GM21619 (cell line): Measurements from ENCODE around the gene TIAM1.

ENCODE experiments used
- ATAC-seq: cut with Tn5 transposase; IDR thresholded peaks from one replicate; pipeline ENCODE4 v1.9.1; 2021; ENCODE audit not compliant: unreplicated experiment

TIAM1 gene, protein sequence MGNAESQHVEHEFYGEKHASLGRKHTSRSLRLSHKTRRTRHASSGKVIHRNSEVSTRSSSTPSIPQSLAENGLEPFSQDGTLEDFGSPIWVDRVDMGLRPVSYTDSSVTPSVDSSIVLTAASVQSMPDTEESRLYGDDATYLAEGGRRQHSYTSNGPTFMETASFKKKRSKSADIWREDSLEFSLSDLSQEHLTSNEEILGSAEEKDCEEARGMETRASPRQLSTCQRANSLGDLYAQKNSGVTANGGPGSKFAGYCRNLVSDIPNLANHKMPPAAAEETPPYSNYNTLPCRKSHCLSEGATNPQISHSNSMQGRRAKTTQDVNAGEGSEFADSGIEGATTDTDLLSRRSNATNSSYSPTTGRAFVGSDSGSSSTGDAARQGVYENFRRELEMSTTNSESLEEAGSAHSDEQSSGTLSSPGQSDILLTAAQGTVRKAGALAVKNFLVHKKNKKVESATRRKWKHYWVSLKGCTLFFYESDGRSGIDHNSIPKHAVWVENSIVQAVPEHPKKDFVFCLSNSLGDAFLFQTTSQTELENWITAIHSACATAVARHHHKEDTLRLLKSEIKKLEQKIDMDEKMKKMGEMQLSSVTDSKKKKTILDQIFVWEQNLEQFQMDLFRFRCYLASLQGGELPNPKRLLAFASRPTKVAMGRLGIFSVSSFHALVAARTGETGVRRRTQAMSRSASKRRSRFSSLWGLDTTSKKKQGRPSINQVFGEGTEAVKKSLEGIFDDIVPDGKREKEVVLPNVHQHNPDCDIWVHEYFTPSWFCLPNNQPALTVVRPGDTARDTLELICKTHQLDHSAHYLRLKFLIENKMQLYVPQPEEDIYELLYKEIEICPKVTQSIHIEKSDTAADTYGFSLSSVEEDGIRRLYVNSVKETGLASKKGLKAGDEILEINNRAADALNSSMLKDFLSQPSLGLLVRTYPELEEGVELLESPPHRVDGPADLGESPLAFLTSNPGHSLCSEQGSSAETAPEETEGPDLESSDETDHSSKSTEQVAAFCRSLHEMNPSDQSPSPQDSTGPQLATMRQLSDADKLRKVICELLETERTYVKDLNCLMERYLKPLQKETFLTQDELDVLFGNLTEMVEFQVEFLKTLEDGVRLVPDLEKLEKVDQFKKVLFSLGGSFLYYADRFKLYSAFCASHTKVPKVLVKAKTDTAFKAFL (N-terminal part only)

GRCh38 chr21:31343680-31344480 is at the start of gene TIAM1:
TSS of gene TIAM1 (minus strand) at chr21:31344261. CDS start at chr21:31266972, 77,289 bp downstream.
- peak; percentile 51 for ATAC-seq

- no peak for ATAC-seq
Measured at GRCh38 chr21:31387560-31388186, 43.6 kb upstream of the TIAM1 start.

GRCh38 chr21:31386006-31386405 is 41.9 kb upstream of the TIAM1 start:
- ATAC-seq: no peak

GRCh38 chr21:31383770-31384169 is 39.7 kb upstream of the TIAM1 start:
- ATAC-seq: no peak

- ATAC-seq: no peak
Measured at GRCh38 chr21:31382060-31382459, 38.0 kb upstream of the TIAM1 start.

- no peak for ATAC-seq
Measured at GRCh38 chr21:31376301-31376700, 32.2 kb upstream of the TIAM1 start.

DNA sequence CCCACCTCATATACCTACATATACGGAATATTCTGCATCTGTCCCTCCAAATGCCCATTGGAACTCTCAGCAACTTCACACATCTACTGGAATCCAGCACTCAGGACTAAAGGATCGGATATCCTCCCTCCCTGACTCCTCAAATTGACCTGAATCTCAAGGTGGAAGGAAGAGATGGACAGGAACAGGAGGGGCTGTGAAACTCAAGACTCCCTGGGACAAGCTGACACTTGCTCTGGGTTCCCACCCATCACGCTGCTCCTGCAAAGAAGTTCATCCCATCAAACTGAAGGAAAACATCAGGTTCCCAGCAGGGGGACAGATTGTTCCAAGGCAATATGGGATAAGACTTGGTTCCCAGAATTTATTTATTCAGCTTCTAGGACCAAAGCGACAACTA is 30.3 kb upstream of the TIAM1 start:
- ATAC-seq: no peak

DNA sequence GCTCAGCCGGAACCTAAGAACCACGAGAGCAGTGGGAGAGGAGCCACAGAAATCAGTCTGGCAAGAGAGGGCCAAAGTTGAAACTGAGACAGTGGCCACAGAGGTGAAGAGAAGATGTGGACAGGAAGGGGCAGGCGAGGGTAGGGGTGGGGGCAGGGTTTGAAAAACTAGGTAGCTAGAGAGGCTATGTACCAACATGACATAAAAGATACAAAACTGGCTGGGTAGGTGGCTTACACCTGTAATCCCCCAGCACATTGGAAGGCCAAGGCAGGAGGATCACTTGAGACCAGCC is 28.4 kb upstream of the TIAM1 start:
- ATAC-seq: no peak

- no peak for ATAC-seq
Measured at GRCh38 chr21:31371715-31372470, 27.8 kb upstream of the TIAM1 start.

- no peak for ATAC-seq
Measured at GRCh38 chr21:31370893-31371544, 27.0 kb upstream of the TIAM1 start.

GRCh38 chr21:31370281-31370892 is 26.3 kb upstream of the TIAM1 start:
- no peak for ATAC-seq

GRCh38 chr21:31368361-31368760 is 24.3 kb upstream of the TIAM1 start:
- ATAC-seq: no peak

DNA sequence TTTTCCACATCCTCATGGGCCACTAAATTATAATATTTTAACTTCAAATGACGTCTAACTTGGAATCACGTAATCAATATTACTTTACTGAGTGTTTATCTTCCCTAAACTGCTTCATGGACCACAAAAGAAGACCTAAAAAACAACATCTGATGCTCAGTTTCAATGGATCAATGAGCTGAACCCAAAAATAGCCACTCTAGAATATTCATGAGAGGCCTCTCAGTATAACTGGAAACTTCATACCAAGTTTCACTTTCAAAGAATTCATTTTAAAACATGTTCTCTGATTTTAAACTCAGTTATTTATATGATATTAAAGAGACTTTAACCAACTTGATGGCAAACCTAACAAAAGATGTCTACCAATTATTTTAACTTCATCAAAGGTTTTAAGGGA is 23.7 kb upstream of the TIAM1 start:
- no peak for ATAC-seq

- no peak for ATAC-seq
Measured at GRCh38 chr21:31366825-31367224, 22.8 kb upstream of the TIAM1 start.

DNA sequence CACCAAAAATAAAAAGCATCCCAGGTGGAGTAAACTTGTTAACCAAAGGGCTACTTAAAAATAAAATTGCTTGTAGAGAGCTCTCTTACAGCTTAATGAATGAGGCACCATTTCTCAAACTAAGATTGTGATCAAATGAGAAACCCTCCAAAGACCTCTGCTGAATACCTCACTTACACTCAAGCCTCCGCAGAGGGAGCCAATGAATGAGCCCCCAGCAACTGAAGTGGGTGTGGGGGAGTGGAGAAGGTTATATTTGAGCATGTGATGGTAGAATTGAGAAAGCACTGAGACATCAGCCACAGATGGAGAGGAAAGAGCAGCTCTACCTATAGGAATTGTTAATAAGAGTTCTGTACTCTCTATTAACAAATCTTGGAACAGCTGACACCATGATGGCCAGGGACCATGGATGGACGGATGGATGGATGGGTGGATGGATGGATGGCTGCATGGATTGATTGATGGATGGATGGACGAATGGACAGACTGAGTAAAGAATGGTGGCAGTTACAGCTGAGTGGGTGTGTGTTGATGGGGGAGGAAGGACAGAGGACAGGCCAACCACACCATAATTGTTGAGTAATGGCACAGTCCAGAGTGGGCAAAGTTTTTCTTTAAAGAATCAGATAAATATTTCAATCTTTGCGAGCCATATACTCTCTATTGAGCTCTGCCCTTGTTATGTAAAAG is 20.3 kb upstream of the TIAM1 start:
- no peak for ATAC-seq

DNA sequence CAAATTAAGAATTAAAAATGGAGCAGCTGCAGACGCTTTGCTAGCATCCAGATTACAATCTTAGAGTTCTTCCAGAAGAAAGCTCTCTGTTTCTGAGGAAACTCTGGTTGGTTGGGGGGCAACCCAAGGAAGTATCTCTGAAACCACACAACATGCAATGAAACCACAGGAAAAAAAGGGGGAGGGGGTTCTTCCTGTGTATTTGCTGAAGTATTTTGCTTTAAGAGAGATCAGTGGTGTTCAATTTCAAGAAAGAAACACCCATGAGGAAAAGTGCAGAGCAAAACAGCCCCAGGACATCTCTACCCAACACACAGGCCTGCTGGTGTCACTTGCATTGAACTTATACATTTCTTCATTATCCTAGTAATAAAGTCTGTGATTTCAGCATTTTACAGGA is 19.7 kb upstream of the TIAM1 start:
- no peak for ATAC-seq

DNA sequence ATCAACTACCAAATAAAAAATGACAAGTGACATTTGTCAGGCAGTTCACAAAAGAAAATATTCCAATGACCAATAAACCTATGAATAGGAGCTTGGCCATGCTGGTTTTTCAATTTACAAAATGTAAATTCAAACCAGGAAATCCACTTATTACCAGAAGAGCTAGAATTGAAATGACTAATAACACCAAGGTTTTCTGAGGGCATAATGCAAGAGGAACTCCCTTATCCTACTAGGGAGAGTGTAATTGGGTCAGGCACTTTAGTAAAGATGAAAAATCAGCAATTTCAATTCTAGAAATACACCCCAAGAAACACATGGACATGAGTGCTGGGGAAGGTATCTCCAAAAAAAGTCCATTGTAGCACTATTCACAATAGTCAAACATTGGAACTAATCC is 16.7 kb upstream of the TIAM1 start:
- no peak for ATAC-seq

DNA sequence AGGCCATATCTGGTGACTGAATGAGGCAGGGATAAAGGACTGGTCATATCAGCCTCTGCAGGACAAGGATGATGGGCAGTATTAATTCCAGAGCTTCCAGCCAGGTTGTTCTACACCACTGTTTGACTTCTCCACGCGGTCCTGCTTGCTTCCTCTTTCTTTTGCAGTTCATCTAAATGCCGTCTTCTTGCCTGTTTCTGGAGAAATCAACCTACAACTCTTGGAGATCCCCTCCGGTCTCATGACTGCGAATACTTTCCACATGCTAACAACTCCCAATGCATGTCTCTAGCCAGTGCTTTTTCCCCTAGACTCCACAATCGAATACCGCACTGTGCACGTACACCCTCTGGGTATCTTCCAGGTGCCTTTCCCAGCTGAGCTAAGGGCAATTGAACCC is 14.1 kb upstream of the TIAM1 start:
- no peak for ATAC-seq
